ENCODE measurements around the gene CRMP1.

CRMP1 gene

DNA sequence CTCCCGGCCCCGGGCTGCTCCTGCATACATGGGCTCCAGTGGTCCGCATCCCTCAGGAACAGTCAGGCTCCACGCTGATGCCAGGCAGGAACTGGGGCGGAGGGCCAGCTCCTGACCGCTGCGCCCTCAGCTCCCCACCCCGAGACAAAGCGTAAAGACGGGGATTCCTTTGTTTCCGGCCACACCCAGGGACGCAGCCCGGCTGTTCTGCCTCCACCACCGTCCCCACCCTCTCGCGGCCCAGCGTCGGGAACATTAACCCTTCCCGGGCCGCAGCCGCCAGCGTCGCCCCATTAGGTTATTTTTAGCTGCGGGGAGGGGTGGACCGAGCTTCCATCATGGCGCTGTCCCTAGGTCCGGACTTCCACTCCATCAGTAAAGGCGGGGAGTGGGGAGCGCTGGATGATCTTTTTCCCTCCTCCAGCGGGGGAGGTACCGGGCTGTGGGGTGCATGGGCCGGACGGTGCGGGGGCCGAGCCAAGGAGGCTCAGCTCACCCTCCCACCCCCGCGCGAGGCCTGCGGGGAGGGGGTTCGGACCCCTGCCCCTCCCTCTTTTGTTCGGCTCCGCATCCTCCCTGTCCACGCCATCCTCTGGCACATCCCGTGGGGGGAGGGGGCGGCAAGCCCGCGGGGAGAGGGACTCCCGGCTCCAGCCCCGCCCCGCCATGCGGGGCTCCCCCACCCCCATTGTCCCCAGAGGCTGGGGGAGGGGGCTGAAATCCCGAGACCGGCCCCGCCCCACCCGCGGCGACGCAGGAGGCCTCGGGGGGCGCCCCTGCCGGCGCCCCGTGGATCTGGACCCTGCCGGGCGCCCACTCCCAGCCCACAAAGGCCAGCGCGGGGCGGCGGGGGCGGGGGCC, 5.3 kb downstream of the CRMP1 start:
- Mint-ChIP-seq H3K9me3 (ENCODE audit: low read depth) (no peaks in the 10 kb centered on the region), H3K36me3 (no peaks in the 10 kb centered on the region), H3K4me1 (ENCODE audit: low read depth) (peaks cover 9% of the 10 kb centered on the region), H3K27me3 (peaks cover 29% of the 10 kb centered on the region), H3K27ac (no peak overlapping the region), H3K4me3 (no peak overlapping the region)

GRCh38 chr4:5887011-5887360, 5.9 kb downstream of the CRMP1 start:
- H3K36me3 Mint-ChIP-seq, result no peaks in the 10 kb centered on the region
- H3K27me3 Mint-ChIP-seq, result peaks cover 29% of the 10 kb centered on the region
- no peak overlapping the region for H3K27ac Mint-ChIP-seq
- H3K9me3 Mint-ChIP-seq (ENCODE audit: low read depth), result no peaks in the 10 kb centered on the region
- peaks cover 9% of the 10 kb centered on the region for H3K4me1 Mint-ChIP-seq (ENCODE audit: low read depth)
- H3K4me3 Mint-ChIP-seq, result no peak overlapping the region

- Mint-ChIP-seq H3K36me3 (no peaks in the 10 kb centered on the region), H3K4me1 (ENCODE audit: low read depth) (peaks cover 7% of the 10 kb centered on the region), H3K27me3 (peaks cover 21% of the 10 kb centered on the region), H3K4me3 (no peak overlapping the region), H3K9me3 (ENCODE audit: low read depth) (no peaks in the 10 kb centered on the region), H3K27ac (no peak overlapping the region)
Measured at GRCh38 chr4:5885733-5886132, 7.2 kb downstream of the CRMP1 start.

GRCh38 chr4:5884796-5885195, 8.1 kb downstream of the CRMP1 start:
- H3K9me3 Mint-ChIP-seq (ENCODE audit: low read depth), result no peaks in the 10 kb centered on the region
- no peak overlapping the region for H3K4me3 Mint-ChIP-seq
- no peaks in the 10 kb centered on the region for H3K36me3 Mint-ChIP-seq
- no peak overlapping the region for H3K27ac Mint-ChIP-seq
- H3K27me3 Mint-ChIP-seq, result peaks cover 18% of the 10 kb centered on the region
- H3K4me1 Mint-ChIP-seq (ENCODE audit: low read depth), result peaks cover 5% of the 10 kb centered on the region

DNA sequence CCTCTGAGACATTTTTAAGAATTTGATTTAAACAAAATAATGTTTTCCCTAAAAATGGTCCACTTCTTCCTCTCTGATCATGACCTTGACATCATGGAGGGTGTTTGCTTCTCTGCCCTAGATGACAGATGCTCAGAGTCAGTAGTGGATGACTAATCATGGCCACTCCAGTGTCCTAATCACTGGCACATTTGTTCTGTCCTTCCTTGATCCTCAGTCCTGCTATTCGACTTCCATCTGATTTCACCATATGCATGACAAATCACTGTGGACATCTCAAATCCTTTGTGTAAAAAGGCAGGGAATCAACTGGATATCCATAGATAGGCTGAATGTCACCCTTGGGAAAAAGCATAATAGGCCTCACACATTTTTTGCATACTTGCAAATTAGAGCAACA, 9.0 kb downstream of the CRMP1 start:
- Mint-ChIP-seq H3K27me3 (peaks cover 12% of the 10 kb centered on the region), H3K4me3 (no peak overlapping the region), H3K36me3 (no peaks in the 10 kb centered on the region), H3K27ac (no peak overlapping the region), H3K9me3 (ENCODE audit: low read depth) (no peaks in the 10 kb centered on the region), H3K4me1 (ENCODE audit: low read depth) (peaks cover 2% of the 10 kb centered on the region)

- Mint-ChIP-seq H3K9me3 (ENCODE audit: low read depth) (no peaks in the 10 kb centered on the region), H3K27me3 (peaks cover 10% of the 10 kb centered on the region), H3K4me3 (no peak overlapping the region), H3K36me3 (no peaks in the 10 kb centered on the region), H3K27ac (no peak overlapping the region), H3K4me1 (ENCODE audit: low read depth) (no peaks in the 10 kb centered on the region)
Measured at GRCh38 chr4:5882947-5883346, 9.9 kb downstream of the CRMP1 start.

DNA sequence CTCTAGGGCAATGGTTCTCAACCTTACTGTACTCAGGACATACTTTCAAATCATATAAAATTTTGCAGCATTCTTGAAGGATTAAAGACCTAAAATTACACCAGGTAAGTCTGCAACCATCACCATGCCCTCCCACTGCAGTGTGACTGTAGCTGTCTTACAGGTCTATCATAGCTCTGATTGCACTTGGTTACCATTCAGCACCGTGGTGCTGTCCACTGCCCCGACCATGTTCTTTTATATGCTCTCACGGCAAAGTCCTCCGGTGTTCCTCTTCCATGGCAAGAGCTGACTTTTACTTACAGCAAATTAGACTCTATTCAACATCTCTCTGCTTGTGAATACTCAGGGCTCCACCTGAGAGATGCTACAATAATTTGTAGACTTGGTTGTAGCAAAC, 11.5 kb downstream of the CRMP1 start:
- no peaks in the 10 kb centered on the region for H3K4me1 Mint-ChIP-seq (ENCODE audit: low read depth)
- no peak overlapping the region for H3K4me3 Mint-ChIP-seq
- H3K9me3 Mint-ChIP-seq (ENCODE audit: low read depth), result no peaks in the 10 kb centered on the region
- H3K27ac Mint-ChIP-seq, result no peak overlapping the region
- H3K27me3 Mint-ChIP-seq, result peaks cover 9% of the 10 kb centered on the region
- H3K36me3 Mint-ChIP-seq, result no peaks in the 10 kb centered on the region

- no peak overlapping the region for H3K27ac Mint-ChIP-seq
- no peaks in the 10 kb centered on the region for H3K36me3 Mint-ChIP-seq
- no peak overlapping the region for H3K4me3 Mint-ChIP-seq
- peaks cover 1% of the 10 kb centered on the region for H3K27me3 Mint-ChIP-seq
- peaks cover 4% of the 10 kb centered on the region for H3K9me3 Mint-ChIP-seq (ENCODE audit: low read depth)
- no peaks in the 10 kb centered on the region for H3K4me1 Mint-ChIP-seq (ENCODE audit: low read depth)
Measured at GRCh38 chr4:5878359-5878758, 14.5 kb downstream of the CRMP1 start.

GRCh38 chr4:5877392-5877791, 15.5 kb downstream of the CRMP1 start:
- H3K4me1 Mint-ChIP-seq (ENCODE audit: low read depth), result no peaks in the 10 kb centered on the region
- H3K27ac Mint-ChIP-seq, result no peak overlapping the region
- H3K27me3 Mint-ChIP-seq, result peaks cover 1% of the 10 kb centered on the region
- H3K9me3 Mint-ChIP-seq (ENCODE audit: low read depth), result peaks cover 4% of the 10 kb centered on the region
- H3K4me3 Mint-ChIP-seq, result no peak overlapping the region
- no peaks in the 10 kb centered on the region for H3K36me3 Mint-ChIP-seq

- no peaks in the 10 kb centered on the region for H3K36me3 Mint-ChIP-seq
- peaks cover 3% of the 10 kb centered on the region for H3K27me3 Mint-ChIP-seq
- H3K4me3 Mint-ChIP-seq, result no peak overlapping the region
Measured at GRCh38 chr4:5874811-5875449, 18.0 kb downstream of the CRMP1 start.

GRCh38 chr4:5870701-5871100, 22.2 kb downstream of the CRMP1 start:
- peaks cover 4% of the 10 kb centered on the region for H3K9me3 Mint-ChIP-seq (ENCODE audit: low read depth)
- H3K27me3 Mint-ChIP-seq, result peaks cover 14% of the 10 kb centered on the region
- no peak overlapping the region for H3K27ac Mint-ChIP-seq
- H3K36me3 Mint-ChIP-seq, result no peaks in the 10 kb centered on the region
- peaks cover 15% of the 10 kb centered on the region for H3K4me1 Mint-ChIP-seq (ENCODE audit: low read depth)
- H3K4me3 Mint-ChIP-seq, result no peak overlapping the region

More at GRCh38 chr4:5874811-5875449, 18.0 kb downstream of the CRMP1 start:
- Mint-ChIP-seq H3K9me3 (ENCODE audit: low read depth) (peaks cover 4% of the 10 kb centered on the region), H3K4me1 (ENCODE audit: low read depth) (no peaks in the 10 kb centered on the region), H3K27ac (no peak overlapping the region)

DNA sequence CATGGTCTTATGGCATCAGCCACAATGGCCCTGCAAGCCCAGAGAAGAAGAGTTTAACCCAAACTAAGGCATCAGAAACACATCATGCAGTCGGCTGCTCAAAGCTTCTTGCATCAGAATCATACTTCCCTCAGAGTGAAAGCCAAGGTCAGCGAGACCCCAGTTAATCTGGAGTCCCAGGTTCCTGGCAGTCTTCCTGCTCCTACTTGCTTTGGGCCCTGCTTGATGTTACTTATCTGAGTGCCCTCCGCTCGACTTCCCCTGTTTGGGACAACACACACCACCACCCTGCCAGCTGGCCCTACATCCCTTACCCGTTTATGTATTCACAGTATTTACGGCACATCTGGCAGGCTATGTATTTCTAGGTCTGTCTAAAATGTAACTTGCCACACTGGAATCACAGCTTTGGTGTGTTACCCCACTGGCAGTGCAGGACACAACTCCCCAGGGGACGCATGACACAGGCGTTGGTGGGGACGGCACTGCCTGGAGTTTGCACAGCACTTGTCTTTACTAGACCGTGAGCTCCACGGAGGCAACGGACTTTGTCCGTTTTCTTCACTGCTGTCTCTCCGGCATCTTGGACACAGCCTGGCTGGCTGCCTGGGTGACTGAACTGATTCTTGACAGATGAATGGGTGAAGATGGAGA, 22.8 kb downstream of the CRMP1 start:
- Mint-ChIP-seq H3K9me3 (ENCODE audit: low read depth) (peaks cover 4% of the 10 kb centered on the region), H3K4me3 (no peak overlapping the region), H3K27ac (no peak overlapping the region), H3K36me3 (no peaks in the 10 kb centered on the region), H3K4me1 (ENCODE audit: low read depth) (peaks cover 15% of the 10 kb centered on the region), H3K27me3 (peaks cover 14% of the 10 kb centered on the region)

DNA sequence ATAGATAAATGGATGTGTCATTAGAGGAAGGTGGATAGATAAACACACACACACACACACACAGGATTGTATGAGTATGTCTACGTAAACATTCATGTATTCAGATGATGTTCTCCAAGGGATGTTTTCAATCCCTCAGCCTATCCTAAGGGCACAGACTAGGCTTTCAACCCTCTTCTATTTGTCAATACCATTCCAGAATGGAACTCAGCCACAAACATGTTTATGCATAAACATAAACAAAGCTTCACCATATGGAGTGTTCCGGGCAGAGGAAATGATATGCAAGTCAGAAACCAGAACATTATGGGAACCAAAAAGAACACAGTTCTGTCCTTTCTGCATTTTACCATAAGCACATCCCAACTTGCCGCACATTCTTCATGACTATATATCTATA, 25.0 kb downstream of the CRMP1 start:
- Mint-ChIP-seq H3K9me3 (ENCODE audit: low read depth) (no peaks in the 10 kb centered on the region), H3K36me3 (no peaks in the 10 kb centered on the region), H3K4me1 (ENCODE audit: low read depth) (peaks cover 15% of the 10 kb centered on the region), H3K4me3 (no peak overlapping the region), H3K27ac (no peak overlapping the region), H3K27me3 (peaks cover 14% of the 10 kb centered on the region)

GRCh38 chr4:5866841-5867813, 25.8 kb downstream of the CRMP1 start:
- Mint-ChIP-seq H3K36me3 (no peaks in the 10 kb centered on the region), H3K9me3 (ENCODE audit: low read depth) (no peaks in the 10 kb centered on the region), H3K27me3 (peaks cover 17% of the 10 kb centered on the region), H3K4me3 (no peak overlapping the region), H3K27ac (no peak overlapping the region), H3K4me1 (ENCODE audit: low read depth) (peaks cover 15% of the 10 kb centered on the region)

Data from activated naive CD8-positive, alpha-beta T cell (primary cell).